Hepatocyte (in vitro differentiated cells): ENCODE results near the gene STMN3. TPM values are rescaled to one million over a fixed set of nuclear protein-coding genes. Genes with fewer than 3 reads are reported as not detected.

ENCODE experiments used
- DNase-seq: peaks from one replicate; pipeline ENCODE4 v3.0.0-alpha.2; 2016; ENCODE audit warnings: low spot score
- H2AFZ ChIP-seq: fragments of 200-600 bp; sonication (generic); 2 replicates; pipeline ENCODE4 v1.6.0; 2016; ENCODE audit warnings: antibody characterized with exemption, mild to moderate bottlenecking
- H3K27ac ChIP-seq: fragments of 200-600 bp; sonication (generic); 2 replicates; pipeline ENCODE4 v1.5.1; 2016; ENCODE audit warnings: mild to moderate bottlenecking
- H3K27me3 ChIP-seq: fragments of 200-600 bp; sonication (generic); 2 replicates; pipeline ENCODE4 v1.6.1; 2016
- H3K36me3 ChIP-seq: fragments of 200-600 bp; sonication (generic); replicated peaks from 2 replicates; pipeline ENCODE4 v1.5.1; 2016; ENCODE audit warnings: low read depth; ENCODE audit not compliant: insufficient read depth
- H3K4me1 ChIP-seq: fragments of 200-600 bp; sonication (generic); 2 replicates; pipeline ENCODE4 v1.5.1; 2016; ENCODE audit warnings: mild to moderate bottlenecking, moderate library complexity; ENCODE audit not compliant: insufficient read depth
- H3K4me2 ChIP-seq: fragments of 200-600 bp; sonication (generic); 2 replicates; pipeline ENCODE4 v1.6.0; 2016
- H3K4me3 ChIP-seq: fragments of 200-600 bp; sonication (generic); 2 replicates; pipeline ENCODE4 v1.5.1; 2016; ENCODE audit warnings: mild to moderate bottlenecking
- H3K79me2 ChIP-seq: fragments of 200-600 bp; sonication (generic); 2 replicates; pipeline ENCODE4 v1.6.0; 2017; ENCODE audit warnings: mild to moderate bottlenecking
- H3K9me2 ChIP-seq: fragments of 200-600 bp; sonication (generic); replicated peaks from 2 replicates; pipeline ENCODE4 v1.6.0; 2017; ENCODE audit warnings: mild to moderate bottlenecking; ENCODE audit not compliant: insufficient read depth
- H3K9me3 ChIP-seq: fragments of 200-600 bp; sonication (generic); 2 replicates; pipeline ENCODE4 v1.5.1; 2016; ENCODE audit warnings: low read depth, mild to moderate bottlenecking
- H4K20me1 ChIP-seq: fragments of 200-600 bp; sonication (generic); 2 replicates; pipeline ENCODE4 v1.6.0; 2016; ENCODE audit warnings: mild to moderate bottlenecking; ENCODE audit not compliant: insufficient read depth, poor library complexity, severe bottlenecking
- CTCF ChIP-seq: fragments of 200-600 bp; sonication (generic); IDR thresholded peaks from 2 replicates; pipeline ENCODE4 v1.5.1; 2016; ENCODE audit warnings: antibody characterized with exemption, mild to moderate bottlenecking; ENCODE audit not compliant: poor library complexity
- EZH2 ChIP-seq: fragments of 200-600 bp; sonication (generic); IDR thresholded peaks from 2 replicates; pipeline ENCODE4 v1.6.1; 2016; ENCODE audit warnings: antibody characterized with exemption, mild to moderate bottlenecking, borderline replicate concordance
- EZH2phosphoT487 ChIP-seq: fragments of 200-600 bp; sonication (generic); IDR thresholded peaks from one replicate; pipeline ENCODE4 v1.6.1; 2018; ENCODE audit warnings: antibody characterized with exemption, mild to moderate bottlenecking, low read depth, moderate library complexity; ENCODE audit not compliant: unreplicated experiment, severe bottlenecking
- WGBS: methylation state at CpG from one replicate; pipeline ENCODE4 v1.1.6; 2016; ENCODE audit warnings: low lambda C conversion rate; ENCODE audit errors: missing lambda C conversion rate; 5-methylcytosine and 5-hydroxymethylcytosine counted together
- polyA plus RNA-seq: library from polyadenylated mRNA; unstranded; fragments of >200 nt; fragmentation: Nextera tagmentation; extraction: Ambion mirVana; gene quantifications from 2 replicates; pipeline ENCODE4 v1.2.1, GENCODE V29; 2016
- total RNA-seq: library from RNA; depleted of rRNA; stranded (reverse); fragments of >200 nt; gene quantifications from 2 replicates; pipeline ENCODE4 v1.2.3, GENCODE V29; 2014

The STMN3 gene
- total and polyA plus RNA-seq, 2 experiments from 2014 or later = 14.4 to 18.2 TPM

- DNase-seq = no peak
- no peaks in the 10 kb centered on the region for H4K20me1 ChIP-seq
- 17% methylated on average over 52 of the region's 52 CpGs for WGBS
- H3K9me3 ChIP-seq = no peaks in the 10 kb centered on the region
- H3K27me3 ChIP-seq = no peaks in the 10 kb centered on the region
- H3K4me3 ChIP-seq = no peak within 1 kb of the TSS
- peak within 1 kb of the TSS; percentile 86 for H3K4me2 ChIP-seq
- no peak within 1 kb of the TSS for H2AFZ ChIP-seq
- peaks cover 10% of the 10 kb centered on the region for H3K4me1 ChIP-seq
- no peaks in the 10 kb centered on the region for H3K9me2 ChIP-seq
- no peaks in the 10 kb centered on the region for H3K79me2 ChIP-seq
- H3K36me3 ChIP-seq = no peaks in the 10 kb centered on the region
- no peak within 1 kb of the TSS for H3K27ac ChIP-seq
- TF ChIP-seq CTCF (no peak), EZH2phosphoT487 (no peak), EZH2 (no peak)
Observed at GRCh38 chr20:63696628-63697356, 43.6 kb upstream of the STMN3 start, which contains the start of gene TNFRSF6B. TSS of gene TNFRSF6B (plus strand) at chr20:63696652. CDS start at chr20:63696768, 116 bp downstream.

- Histone ChIP-seq H3K36me3 (no peaks in the 10 kb centered on the region), H3K27ac (no peak overlapping the region), H4K20me1 (no peaks in the 10 kb centered on the region), H3K79me2 (no peaks in the 10 kb centered on the region), H3K4me1 (peaks cover 10% of the 10 kb centered on the region), H3K9me3 (no peaks in the 10 kb centered on the region), H3K4me3 (no peak overlapping the region), H3K27me3 (no peaks in the 10 kb centered on the region), H3K9me2 (no peaks in the 10 kb centered on the region), H3K4me2 (peak overlapping the region; percentile 86), H2AFZ (no peak overlapping the region)
- TF ChIP-seq CTCF = no peak
- TF ChIP-seq EZH2phosphoT487 = no peak
- TF ChIP-seq EZH2 = no peak
- 23% methylated on average over 3 of the region's 6 CpGs for WGBS
- DNase-seq = peak; percentile 73
Observed at GRCh38 chr20:63696306-63696627, 43.0 kb upstream of the STMN3 start.

GRCh38 chr20:63695424-63696305 lies 42.4 kb upstream of the STMN3 start:
- Histone ChIP-seq H3K9me2 (no peaks in the 10 kb centered on the region), H3K79me2 (no peaks in the 10 kb centered on the region), H3K4me3 (no peak overlapping the region), H4K20me1 (no peaks in the 10 kb centered on the region), H3K27ac (no peak overlapping the region), H3K36me3 (no peaks in the 10 kb centered on the region), H3K4me2 (peak overlapping the region; percentile 86), H3K4me1 (peaks cover 10% of the 10 kb centered on the region), H3K27me3 (no peaks in the 10 kb centered on the region), H2AFZ (no peak overlapping the region), H3K9me3 (no peaks in the 10 kb centered on the region)
- no peak for TF ChIP-seq EZH2
- TF ChIP-seq EZH2phosphoT487 = no peak
- TF ChIP-seq CTCF = no peak
- WGBS = 90% methylated on average over 25 of the region's 25 CpGs
- DNase-seq = no peak
